Stimulated activated CD4-positive, alpha-beta T cell treated with anti-CD3 and anti-CD28 coated beads, Interleukin-15, amount 100 ng/mL, for 24 hours (primary cell): ENCODE measurements around the gene SIK3.

Experiments
- DNase-seq: peaks from one replicate; pipeline ENCODE4 v3.0.0-alpha.2; 2020

SIK3 gene

DNA sequence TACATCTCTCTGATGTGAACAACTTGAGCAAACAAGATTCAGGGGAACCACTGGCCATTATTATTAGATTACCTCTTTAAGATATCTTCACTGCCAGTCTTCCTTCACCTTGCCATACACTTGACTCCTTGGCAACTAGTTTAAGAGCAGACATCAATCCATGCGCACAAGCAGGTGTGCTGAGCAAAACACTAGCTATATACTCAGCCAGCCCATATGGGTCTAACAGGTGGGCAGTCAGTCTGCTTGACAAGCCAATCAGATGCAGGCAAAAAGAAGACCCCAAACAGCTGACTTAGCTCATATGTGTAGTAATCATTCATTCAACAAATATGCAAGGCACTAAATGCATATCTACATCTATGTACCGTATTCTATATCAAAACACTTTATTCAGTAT, 101.2 kb downstream of the SIK3 start:
- DNase-seq: no peak

DNA sequence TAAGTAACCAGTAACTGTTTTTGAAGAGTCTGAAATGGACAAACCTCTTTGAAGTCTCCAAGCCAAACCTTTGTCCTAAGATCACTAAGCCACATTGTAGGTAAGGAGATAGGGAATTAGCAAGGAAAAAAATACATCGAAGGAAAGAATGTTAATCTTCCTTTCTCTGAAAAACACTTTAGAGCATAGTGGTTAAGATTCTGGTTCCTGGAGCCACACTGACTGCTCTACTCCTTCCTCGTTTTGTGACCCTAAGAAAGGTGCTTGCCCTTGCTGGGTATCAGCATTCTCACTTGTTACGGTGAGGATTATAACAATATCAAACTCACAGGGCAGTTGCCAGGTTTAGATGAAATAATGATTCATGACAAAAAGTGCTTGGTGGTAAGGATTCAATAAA, 104.0 kb downstream of the SIK3 start:
- DNase-seq: no peak

DNA sequence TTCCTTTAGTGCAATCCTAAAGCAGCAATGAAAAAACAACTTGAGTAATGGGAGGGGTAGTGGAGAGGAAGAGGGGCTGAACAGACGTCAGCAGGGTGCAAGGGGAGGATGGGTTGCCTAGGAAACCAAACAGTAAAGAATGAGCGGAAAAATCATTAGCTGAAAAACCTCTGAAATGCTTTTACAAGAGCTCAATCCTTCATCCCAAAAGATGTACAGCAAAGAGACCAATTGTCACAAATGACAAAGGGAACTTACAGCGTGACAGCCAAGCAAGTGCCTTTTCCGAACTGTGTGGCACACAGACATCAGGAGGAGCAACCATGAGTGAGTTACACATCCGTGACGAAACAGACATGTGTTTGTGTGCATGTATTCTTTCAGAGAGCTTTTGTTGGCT, 104.6 kb downstream of the SIK3 start:
- DNase-seq: no peak

DNA sequence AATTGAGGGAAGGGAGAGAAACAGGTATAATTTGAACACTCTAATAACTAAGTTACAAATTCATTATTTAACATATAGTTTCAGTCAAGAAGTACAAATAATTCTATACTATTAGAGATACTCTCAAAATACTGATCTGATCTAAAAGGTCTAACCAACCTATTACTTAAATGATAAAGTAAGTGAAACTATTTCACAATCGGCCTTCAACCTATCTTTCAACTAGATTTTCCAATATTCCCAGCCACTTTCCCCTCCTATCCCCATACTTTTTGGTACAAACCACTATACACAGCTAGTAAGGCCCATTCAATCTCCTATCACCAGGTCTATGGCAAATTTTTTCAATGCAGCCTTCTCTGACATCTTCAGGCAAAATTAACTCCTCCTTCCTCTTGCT, 106.7 kb downstream of the SIK3 start:
- no peak for DNase-seq

DNA sequence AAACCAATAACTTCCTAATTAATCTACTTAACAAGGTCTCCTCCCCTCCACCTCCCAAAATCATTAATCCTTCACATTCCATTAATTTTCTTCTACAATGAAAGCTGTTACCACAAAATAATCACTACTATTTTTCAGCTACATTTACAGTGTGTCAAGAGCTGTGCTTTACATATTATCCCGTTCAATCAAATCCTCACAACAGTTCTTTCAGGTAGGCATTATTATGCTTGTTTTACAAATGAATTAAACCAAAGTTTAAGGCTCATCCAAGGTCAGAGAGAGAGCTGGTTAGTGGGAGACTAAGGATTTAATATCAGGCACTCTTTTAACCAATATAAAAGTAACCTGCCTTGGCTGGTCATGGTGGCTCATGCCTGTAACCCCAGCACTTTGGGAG, 107.4 kb downstream of the SIK3 start:
- no peak for DNase-seq

DNA sequence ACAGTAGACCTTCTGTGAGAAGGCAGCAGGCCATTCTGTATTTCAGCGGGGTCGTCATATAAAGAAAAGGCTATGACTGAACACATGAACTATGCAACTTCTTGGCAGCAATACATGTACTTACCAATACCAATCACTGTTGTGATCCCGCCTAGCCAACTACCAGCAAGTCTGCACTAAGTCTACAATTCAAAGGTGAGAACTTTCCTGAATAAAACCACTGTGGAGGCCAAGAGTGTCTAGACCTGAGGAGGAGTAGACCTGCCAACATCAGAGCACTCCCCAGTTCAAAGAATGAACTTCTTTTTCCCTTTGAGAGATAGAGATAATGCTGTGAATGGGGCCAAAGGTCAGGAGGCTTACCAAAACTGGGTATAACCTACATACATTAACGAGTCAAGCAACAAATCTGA, 108.2 kb downstream of the SIK3 start:
- DNase-seq: no peak

DNA sequence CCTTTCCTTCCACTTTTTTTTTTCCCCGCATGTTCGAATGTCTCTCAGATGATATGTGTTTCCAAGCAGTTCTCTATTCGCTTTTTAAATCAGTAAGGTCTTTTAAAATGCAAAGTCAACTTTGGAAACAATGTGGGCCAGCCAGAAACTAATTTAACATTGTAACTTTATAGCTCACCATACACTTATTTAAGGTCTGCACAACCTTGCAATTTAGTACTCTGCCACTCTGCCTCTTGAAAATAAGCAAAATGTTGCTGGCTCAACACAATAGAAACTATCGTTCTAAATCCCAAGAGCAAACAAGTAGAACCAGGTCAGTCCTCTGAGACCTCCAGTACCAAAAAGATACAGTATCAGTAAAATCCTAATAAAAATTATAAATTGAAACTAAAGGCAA, 109.0 kb downstream of the SIK3 start:
- no peak for DNase-seq

DNA sequence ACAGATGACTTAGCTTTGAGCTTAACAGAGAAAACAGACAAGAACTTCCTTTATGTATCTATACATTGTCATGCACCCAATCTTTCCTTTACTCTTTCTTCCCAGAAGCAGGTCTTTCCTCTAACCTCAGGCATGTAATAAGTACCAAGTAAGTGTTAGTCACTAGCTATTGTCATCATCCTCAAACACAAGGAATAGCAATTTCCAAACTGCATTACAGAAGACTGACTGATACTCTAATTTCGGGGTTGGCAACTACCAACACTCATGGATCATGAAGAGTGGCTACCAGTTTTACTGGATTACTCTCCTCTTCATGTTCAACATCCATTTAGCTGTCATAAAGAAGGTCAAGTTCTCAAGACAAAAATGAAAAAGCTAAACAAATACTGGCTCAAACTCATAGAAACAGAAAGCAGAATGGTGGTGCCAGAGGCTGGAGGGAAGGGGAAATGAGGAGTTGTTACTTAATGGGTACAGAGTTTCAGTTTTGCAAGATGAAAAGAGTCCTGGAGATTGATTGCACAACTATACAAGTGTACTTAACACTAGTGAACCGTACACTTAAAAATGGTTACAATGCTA, 111.6 kb downstream of the SIK3 start:
- peak; percentile 13 for DNase-seq

DNA sequence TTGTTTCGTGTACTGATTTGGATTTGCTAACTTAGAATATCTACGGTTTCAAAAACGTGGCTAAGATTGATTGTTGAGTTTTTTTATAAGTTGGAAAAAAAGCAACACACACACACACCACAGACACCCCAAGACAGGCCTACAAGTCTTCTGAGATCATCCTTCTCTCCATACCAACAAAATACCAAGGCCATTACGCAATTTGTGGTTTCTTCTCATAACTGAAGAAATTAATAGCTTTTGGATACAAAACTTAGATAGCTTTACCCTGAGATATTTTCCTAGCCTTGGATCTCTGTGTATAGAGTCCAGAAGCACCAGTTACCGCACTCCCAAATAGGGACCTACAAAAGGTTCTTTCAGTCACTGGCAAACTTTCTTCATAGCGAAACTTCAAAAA, 113.6 kb downstream of the SIK3 start:
- no peak for DNase-seq

DNA sequence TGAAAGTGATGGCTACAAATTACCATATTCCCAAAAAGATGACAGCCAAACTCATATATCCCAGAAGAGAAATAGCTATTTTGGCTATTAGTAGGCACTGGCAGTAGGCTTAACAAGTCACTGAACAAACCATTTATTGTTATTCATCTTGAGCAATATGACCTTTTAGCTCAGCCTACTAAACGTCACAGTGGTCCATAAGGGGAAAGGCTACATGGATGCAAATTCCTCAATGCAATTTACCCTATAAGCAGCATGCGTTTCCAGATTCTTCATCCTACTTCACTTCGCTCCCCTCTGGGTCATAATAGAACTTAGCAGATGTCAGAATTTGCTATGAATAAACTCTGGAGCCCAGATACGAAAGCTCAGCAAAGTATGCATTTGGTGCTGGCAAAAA, 114.0 kb downstream of the SIK3 start:
- no peak for DNase-seq

DNA sequence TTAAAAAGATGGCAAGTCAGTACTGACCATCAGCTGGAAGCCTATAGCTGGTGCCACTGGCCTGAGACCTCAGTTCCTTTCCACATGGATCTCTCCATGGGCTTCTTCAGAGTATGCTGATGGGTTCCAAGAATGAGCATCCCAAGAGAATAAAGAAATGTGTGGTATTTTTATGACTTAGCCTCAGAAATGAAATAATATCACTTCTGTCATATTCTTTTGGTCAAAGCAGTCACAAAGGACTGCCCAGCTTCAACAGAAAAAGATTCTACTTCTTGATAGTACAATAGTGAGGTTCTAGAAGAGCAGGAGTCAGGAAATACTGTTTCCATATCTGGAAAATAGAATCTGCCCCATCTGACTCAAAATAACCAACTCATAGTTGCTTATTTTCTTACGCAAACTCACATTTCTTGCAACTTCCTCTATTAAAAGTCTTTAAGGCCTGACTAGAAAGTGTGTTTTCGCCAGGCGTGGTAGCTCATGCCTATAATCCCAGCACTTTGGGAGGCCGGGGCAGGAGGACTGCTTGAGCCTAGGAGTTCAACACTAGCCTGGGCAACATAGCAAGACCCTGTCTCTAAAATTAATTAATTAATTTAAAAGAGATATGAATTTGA, 116.9 kb downstream of the SIK3 start:
- DNase-seq: no peak

DNA sequence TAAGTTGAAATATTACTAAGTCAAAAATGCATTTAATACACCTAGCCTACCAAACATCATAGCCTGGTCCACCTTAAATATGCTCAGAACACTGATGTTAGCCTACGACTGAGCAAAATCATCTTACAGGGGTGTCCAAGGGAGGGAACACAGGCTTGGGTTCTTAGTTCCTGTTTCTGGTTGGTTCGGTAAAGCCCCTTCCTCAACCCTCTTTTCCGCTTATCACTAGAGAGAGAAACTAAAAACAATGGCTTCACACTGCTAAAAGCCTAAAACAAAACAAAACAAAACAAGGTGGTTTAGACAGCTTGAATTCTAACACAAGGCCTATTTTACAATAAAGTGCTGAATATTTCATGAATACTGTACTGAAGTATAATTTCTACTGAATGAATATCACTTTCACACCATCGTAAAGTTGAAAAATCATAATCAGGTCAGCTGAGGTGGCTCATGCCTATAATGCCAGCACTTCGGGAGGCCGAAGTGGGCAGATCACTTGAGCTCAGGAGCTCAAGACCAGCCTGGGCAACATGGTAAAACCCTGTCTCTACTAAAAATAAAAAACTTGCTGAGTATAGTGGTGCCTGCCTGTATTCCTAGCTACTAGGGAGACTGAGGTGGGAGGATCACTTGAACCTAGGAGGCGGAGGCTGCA, 118.0 kb downstream of the SIK3 start:
- no peak for DNase-seq

DNA sequence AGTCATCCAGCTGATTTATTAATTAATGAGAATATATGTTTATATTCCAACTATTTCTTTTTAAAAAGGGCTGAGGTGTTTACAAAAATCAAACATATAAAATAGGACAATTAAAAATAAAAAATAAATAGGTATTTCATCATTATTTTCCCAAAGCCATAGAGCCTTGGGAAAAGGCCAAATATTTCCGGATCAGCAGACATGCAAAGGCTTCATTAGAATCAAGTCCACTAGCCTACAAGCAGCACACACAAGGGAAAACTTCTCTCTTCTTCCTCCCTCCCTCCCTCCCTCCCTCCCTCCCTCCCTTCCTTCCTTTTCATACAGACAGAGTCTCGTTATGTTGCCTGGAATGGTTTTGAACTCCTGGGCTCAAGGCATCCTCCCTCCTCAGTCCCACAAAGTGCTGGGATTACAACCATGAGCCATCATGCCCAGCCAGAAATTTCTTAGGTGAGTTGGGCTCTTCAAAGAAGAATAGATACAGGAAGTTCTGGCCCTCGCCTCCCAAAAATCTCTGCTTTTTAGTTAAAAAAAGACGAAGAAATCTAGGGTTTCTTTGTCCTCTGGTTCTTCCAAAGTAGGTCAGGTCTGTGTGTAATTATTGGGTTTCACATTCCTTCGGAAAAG, 121.2 kb downstream of the SIK3 start:
- DNase-seq: no peak

DNA sequence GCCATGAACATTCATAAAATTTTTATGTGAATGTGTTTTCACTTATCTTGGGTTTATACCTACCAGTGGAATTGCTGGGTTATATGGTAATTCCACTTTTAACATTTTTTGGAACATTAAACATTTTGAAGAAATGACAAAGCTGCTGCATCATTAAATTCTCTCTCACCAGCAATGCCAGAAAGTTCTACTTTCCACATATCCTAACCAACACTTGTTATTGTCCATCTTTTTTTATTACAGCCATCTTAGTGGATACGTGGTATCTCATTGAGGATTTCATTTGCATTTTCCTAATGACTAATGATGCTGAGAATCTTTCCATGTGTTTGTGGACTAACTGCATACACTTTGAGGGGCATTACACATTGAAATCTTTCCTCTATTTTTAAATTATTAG, 122.6 kb downstream of the SIK3 start:
- no peak for DNase-seq

DNA sequence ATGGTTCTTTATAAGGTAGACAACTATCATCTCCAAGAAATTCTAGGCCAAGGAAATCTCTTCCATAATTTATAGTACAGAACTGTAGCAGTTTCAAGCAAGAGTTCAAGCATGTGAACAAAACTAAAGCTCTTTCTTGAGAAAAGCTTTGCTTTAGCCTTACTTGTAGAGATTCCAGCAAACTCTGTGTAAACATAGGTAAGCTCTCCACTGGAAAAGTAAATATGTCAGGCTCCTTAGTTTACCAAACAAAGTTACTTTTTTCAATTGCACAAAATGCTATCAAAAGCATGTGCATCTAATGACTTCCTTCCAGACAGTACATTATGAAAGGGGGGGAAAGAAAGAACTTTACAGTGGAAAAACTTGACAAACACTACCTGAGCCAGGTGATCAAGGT, 125.0 kb downstream of the SIK3 start:
- no peak for DNase-seq

DNA sequence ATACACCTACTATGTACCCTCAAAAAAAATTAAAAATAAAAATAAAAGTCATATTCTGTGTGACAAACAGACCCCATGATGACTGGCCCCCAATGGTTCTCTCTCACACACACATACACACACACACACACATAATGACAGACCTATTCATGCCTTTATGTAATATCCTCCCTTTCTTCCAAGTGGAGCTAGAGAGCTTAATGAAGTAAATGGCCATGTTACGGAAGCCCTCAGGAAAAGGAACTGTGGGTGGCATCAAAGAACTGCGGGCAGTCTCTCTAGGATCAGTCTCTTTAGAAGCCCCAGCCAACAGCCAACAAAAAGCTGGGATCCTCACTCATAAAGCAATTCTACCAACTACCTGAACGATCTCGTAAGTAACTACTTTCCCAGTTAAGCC, 125.5 kb downstream of the SIK3 start:
- no peak for DNase-seq

DNA sequence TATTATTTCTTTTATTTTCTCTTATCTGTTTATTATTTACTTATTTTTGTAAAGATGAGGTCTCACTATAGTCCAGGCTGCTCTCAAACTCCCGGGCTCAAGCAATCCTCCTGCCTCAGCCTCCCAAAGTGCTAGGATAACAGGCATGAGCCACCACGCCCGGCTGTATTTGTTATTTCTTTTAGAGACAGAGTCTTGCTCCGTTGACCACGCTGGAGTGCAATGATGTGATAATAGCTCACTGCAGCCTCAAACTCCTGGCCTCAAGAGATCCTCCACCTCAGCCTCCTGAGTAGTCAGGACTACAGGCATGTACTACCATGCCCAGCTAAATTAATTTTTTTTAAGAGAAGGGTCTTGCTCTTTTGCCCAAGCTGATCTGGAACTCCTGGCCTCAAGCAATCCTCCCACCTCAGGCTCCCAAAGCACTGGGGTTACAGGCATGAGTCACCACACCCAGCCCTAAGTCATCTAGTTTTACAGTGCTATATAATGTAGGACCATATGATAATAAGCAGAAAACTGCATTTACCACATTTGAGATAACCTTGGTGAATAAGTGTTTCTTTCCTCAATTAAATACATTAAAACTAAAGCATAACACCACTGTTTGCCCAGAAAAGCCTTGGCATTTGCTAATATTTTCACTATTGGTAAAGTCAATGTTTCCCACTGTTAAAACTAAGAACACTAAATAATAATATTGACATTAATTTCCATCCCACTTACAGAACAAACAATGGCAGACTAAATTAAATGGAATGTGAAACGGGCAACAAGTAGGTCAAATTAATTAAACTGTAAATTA, 127.5 kb downstream of the SIK3 start:
- peak; percentile 25 for DNase-seq

DNA sequence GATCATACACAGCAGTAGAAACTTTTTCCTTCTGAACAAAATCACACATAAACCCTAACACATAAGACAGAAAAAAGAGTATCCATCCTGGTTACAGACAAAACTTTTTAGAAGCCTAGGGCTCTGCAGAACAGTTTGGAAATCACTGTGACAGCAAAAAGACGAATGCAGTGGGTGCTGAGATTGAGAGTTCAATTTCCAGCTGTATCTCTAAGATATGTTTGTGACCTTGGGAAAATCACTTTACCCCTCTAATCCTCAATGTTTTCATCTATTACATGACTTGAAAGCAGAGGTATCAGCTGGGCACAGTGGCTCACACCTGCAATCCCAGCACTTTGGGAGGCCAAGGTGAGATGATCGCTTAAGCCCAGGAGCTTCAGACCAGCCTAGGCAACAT, 128.5 kb downstream of the SIK3 start:
- no peak for DNase-seq

DNA sequence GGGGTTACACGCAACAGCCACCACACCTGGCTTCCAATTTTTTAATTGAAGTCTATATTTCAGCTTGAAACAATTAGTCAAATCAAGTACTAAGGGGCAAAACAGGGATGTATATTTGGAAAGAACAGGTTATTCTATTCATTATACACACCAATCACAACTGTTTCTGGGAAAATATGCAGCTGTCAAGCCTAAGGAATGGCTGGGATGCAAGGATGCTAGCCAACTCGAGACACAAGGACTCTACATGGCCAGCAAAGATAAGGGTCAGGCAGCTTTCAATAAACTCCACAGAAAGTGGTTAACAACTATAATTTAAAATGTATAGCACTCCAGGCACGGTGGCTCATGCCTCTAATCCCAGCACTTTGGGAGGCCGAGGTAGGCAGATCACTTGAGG, 134.0 kb downstream of the SIK3 start:
- DNase-seq: no peak

DNA sequence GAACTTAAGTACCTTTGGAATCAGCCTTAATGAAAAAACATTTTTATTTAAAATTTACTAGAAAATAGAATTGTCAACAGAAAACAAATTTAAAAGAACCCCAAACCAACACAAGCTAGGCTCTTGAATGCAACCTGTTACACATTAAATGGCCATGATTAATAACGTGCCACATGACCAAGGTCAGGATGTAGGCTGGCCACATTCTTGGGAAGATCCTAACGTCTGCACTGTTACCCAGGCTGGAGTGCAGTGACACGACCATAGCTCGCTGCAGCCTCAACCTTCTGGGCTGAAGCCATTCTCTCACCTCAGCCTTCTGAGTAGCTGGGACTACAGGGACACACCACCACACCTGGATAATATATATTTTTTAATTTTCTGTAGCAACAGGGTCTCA, 134.4 kb downstream of the SIK3 start:
- DNase-seq: no peak

DNA sequence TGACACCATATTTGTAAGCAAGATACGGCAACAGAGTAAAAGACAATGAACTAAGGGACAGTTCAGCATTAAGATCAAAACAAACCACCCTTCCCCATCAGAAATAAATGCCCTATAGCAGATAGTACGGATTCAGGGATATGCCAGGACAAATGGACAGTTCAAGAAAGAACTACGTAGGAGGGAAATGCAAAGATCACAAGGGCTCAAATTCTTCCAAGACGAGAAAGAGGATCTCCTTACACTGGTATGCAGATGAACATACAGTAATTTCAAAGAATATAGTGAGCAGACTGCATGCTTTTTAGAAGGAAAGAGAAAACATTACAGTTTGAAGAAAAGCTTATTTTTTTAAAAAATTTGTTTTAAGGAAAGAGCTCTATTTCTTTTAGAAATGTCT, 136.1 kb downstream of the SIK3 start:
- no peak for DNase-seq

DNA sequence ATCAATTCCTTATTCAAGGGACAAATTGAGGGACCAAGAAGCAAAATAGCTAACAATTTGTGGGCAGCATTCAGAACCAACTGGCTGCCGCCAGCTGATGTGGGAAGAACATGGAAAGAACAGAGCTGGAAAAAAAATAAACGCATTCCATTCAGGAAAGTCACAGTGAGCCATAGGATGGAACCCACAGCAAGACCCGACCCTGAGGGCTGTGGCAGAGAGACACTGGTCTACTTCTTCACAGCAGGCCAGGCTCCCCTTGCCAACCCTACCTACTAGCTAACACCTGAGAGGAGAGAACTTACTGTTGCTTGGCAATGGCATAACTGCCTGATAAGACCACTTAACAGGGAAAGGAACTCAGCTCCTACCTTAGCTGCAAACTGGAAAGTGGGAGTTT, 137.3 kb downstream of the SIK3 start:
- DNase-seq: no peak

DNA sequence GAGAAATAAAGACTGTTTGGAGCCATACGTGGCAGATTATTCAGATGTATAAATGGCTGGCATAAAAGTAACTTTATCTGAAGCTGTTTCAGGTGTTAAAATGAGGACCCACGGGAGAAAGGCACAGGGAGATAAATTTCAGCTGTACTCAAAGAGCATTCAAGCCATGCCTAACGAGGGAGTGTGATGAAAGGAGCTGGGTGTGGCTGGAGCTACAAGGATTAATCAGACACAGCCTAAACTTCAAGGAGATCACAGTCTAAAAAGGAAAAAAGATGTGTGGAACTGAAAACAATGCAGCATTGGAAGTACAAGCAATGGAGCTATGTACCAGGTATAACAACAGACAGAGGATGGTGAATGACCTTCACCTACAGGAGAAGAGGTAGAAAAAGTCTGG, 140.0 kb downstream of the SIK3 start:
- no peak for DNase-seq

DNA sequence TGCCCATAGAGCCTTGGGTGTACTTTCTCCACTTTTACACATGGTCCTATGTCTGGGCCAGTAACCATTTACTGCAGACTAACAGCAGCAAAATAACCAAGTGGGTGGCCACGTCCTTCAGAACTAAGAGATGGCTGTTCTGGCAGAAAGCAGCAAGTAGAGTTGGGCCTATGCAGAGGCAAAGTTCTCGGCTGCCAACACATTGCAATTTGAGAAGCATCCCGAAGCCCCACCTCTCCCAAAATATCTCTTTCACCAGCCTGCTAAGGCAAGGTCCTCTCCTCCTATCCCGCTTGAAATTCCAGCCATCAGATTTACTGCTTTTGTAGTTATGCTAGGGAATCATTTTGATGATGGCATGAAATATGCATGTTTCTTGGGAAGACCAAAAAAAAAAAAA, 142.3 kb downstream of the SIK3 start:
- DNase-seq: no peak
